ES-I3 (cell line): ENCODE measurements around the gene CTNNA2.

Source experiments
- H3K36me3 ChIP-seq: 2 replicates; pipeline ENCODE4 v1.6.1; 2013; ENCODE audit warnings: mild to moderate bottlenecking, low read length, control low read depth, moderate library complexity; ENCODE audit not compliant: insufficient read depth
- H3K4me1 ChIP-seq: 2 replicates; pipeline ENCODE4 v1.6.1; 2013; ENCODE audit warnings: mild to moderate bottlenecking, control low read depth, low read length; ENCODE audit not compliant: insufficient read depth
- H3K9ac ChIP-seq: 2 replicates; pipeline ENCODE4 v1.6.1; 2013; ENCODE audit warnings: low read depth, mild to moderate bottlenecking, low read length, moderate library complexity
- H3K9me3 ChIP-seq: 2 replicates; pipeline ENCODE4 v1.6.1; 2013; ENCODE audit warnings: mild to moderate bottlenecking, low read length, moderate library complexity; ENCODE audit not compliant: control insufficient read depth, insufficient read depth

CTNNA2 gene

DNA sequence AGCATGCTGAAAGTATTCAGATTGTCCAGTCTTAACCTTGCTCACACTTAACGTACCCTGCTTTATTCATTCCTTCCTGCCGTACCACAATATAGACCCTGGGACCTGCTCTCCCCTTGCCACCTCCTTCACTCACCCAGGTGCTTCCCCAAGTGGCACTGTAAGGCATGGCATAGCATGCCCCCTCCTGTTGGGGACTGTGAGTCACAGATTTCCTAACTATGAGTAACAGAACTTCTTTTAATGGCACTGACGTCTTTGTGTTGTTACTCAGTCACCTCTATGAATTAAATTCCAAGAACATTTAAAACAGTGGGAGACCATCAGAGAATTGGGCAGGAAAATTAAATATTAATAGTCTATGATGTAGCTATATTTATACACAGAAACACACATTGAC lies 117.2 kb downstream of the CTNNA2 start:
- H3K9ac ChIP-seq, result no peak overlapping the region
- H3K9me3 ChIP-seq, result no peaks in the 10 kb centered on the region; the same call in 1 of the 2 replicates
- peaks cover 4% of the 10 kb centered on the region for H3K4me1 ChIP-seq
- no peaks in the 10 kb centered on the region for H3K36me3 ChIP-seq

DNA sequence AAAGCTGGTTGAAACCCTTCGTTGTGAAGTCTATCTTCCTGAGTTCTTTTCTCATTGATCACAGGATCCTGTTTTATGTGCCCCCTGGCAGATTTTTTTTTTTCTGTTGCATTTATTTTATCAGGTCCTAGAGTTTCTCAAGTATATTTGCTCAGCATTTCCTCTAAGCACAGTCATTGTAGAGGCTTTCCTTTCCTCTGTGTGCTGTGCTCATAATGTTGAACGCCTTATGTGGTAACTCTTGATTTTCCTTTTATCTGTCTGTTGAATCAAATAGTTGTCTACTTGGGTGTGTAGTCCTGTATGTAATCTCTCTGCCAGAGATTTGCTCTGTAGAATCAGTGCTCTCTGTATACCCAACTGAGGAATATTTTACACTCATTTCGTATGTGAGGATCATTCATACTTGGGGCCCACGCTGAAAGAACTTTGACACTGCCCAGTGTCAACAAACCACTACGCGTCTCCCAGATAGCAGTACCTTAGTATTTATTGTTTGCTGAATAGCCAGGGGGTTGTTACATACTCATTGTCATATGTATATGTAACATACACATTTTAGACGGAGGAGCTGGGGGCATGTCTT lies 118.2 kb downstream of the CTNNA2 start:
- H3K9me3 ChIP-seq, result no peaks in the 10 kb centered on the region; the same call in 1 of the 2 replicates

DNA sequence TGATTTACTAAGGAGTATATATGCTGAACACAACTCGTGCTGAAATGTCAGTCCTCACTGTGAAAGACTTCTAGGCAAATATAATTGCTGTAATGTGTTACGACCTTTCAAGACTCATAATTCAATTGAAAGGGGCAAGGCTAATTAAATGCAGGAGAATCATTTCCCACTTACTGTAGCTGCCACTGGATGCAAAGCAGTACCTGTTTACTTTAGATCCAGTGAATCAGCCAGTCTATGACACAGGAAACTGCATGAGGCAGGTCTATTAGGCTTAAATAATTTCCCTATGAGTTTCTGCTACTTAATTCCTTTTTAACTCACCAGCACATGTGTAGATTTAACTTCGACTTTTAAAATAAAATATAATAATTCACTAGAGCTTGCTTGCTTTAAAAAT lies 125.6 kb downstream of the CTNNA2 start:
- H3K9me3 ChIP-seq, result no peaks in the 10 kb centered on the region

More for the DNA sequence above, 118.2 kb downstream of the CTNNA2 start:
- Histone ChIP-seq H3K9ac (no peak overlapping the region), H3K36me3 (no peaks in the 10 kb centered on the region), H3K4me1 (peaks cover 4% of the 10 kb centered on the region)

DNA sequence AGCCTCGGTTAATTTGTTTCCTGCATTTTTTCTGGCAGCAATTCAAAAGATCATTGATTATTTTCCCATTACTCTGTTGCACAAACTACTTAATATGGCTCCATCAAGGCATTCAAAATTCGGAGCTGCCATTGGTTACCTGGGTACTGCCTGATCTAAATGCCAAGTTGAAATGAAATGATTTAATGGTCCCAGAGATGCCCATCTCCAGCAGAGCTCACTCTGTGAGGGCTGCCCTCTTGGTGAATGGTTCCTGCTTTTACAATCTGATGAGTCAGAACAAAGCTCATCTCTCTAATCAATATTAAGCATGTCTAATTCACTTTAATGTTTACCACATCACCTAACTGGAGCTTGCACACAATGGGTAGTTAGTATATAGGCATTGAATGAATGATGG lies 126.1 kb downstream of the CTNNA2 start:
- no peaks in the 10 kb centered on the region for H3K9me3 ChIP-seq
- H3K4me1 ChIP-seq, result peaks cover 21% of the 10 kb centered on the region; the same call in 1 of the 2 replicates
- H3K36me3 ChIP-seq, result no peaks in the 10 kb centered on the region
- no peak overlapping the region for H3K9ac ChIP-seq

More for the DNA sequence above, 125.6 kb downstream of the CTNNA2 start:
- Histone ChIP-seq H3K36me3 (no peaks in the 10 kb centered on the region), H3K9ac (no peak overlapping the region), H3K4me1 (peaks cover 21% of the 10 kb centered on the region; the same call in 1 of the 2 replicates)

DNA sequence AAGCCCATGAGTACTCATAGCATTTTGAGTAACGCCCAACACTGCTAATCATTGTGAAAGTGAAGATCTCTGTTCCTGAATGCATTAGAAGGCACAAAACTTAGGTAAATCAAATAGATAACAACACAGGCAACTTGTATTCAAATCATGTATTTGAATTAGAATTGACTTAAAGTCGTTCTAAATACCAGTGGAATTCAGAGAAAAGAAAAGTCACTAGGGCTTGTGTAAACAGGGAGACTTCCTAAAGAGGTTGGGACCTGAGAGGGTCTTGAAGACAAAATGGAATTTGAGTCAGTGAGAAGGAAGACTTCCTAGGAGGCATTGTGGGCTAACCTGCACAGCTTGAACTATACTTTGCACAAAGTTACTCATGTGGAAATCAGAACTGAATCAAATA lies 127.2 kb downstream of the CTNNA2 start:
- Histone ChIP-seq H3K4me1 (peaks cover 21% of the 10 kb centered on the region; the same call in 1 of the 2 replicates), H3K9me3 (no peaks in the 10 kb centered on the region), H3K36me3 (no peaks in the 10 kb centered on the region), H3K9ac (no peak overlapping the region)

DNA sequence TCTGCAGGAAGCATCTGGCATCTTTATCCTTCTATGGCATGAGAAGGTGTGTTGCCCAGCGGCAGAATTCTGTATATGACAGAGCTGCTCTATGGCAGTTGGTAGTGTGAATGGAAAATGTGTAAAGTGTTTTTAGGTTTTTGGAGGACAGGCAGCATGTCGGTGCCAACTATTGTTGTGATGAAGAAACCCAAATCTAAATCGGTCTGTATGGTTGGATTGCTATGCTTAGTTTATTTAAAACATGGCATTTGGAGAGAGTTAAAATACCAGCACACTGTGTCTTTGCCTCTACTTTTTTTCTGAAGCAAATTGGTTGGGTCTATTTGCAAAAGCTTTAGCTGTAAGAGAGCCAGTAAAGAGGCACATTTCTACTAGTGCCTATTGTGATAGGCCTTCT lies 136.7 kb downstream of the CTNNA2 start:
- Histone ChIP-seq H3K9me3 (no peaks in the 10 kb centered on the region), H3K9ac (no peak overlapping the region), H3K4me1 (no peaks in the 10 kb centered on the region), H3K36me3 (no peaks in the 10 kb centered on the region)

DNA sequence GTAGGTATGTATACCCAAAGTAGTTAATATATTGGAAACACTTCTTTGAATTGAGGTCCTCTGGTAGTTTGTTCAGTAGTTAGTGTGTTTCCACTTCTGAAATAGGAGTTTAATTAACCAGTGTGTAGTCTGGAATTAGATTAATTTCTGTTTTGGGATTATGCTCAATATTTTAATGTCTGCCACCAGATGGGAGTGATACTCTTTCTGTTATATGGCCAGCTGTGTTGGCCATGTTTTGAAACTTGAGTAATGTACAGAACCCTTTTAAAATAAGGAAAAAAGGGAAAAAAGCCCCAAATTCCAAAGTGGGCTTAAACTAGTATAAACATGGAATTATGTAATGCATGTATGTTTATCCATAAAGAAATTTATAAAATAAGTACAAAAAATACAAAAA lies 147.7 kb downstream of the CTNNA2 start:
- H3K9ac ChIP-seq, result no peak overlapping the region
- H3K36me3 ChIP-seq, result no peaks in the 10 kb centered on the region
- no peaks in the 10 kb centered on the region for H3K4me1 ChIP-seq
- H3K9me3 ChIP-seq, result peaks cover 4% of the 10 kb centered on the region; the same call in 1 of the 2 replicates

DNA sequence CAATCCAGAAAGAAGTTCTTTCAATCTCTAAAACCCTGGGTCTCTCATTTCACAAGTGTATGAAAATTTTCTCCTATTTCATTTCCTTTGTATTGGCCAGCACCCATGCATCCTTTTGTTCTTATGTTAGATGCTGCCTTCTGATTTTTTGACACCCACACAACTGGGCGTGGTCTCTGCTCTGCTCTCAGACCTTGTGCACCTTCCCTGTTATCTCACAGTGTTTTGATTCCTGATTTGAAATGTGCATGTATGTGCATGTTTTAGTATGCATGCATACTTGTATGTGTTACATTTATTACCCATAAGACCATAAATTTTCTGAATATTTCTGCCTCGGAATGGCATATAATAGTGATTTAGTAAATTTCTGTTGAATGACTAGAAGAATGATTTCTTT lies 152.2 kb downstream of the CTNNA2 start:
- Histone ChIP-seq H3K9me3 (no peaks in the 10 kb centered on the region), H3K9ac (no peak overlapping the region), H3K4me1 (no peaks in the 10 kb centered on the region), H3K36me3 (no peaks in the 10 kb centered on the region)

DNA sequence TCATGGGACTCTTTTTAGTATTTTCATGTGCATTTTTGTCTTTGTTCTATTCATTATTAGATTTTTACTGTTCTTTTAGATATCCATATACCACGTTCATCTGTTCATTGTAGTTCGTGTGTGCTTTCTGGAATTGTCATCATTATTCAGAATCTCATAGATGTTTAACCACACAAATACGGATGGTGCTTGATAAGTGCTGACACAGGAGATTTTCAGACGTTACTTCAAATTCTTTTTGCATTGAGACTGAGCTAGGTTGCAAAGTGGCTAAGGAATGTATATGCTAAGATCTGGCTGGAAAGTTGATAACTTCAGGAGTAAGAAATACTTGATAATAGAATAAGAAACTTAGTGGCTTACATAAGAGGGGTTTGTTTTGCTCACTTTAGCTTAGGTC lies 153.6 kb downstream of the CTNNA2 start:
- Histone ChIP-seq H3K9ac (no peak overlapping the region), H3K36me3 (no peaks in the 10 kb centered on the region), H3K9me3 (no peaks in the 10 kb centered on the region), H3K4me1 (no peaks in the 10 kb centered on the region)

DNA sequence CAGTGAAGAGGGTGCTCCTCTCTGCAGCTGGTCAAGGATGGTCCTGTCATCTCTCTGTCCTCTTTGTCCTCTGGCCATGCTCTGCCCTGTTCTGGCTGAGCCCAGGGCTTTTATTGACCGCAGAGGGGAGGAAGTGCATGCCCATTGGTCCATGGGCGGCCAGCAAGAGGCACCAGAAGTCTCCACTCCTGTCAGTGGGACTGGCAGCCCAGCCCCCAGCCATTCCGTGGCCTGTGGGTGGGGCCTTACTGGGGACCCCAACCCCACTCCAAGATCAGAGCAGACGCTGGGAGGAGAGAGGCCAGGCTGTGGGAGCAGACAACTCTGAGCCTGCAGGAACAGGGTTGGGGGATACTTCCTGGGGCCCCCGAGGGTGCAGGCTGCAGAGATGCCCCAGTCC lies 156.9 kb downstream of the CTNNA2 start:
- H3K4me1 ChIP-seq, result no peaks in the 10 kb centered on the region
- H3K9ac ChIP-seq, result no peak overlapping the region
- no peaks in the 10 kb centered on the region for H3K36me3 ChIP-seq

DNA sequence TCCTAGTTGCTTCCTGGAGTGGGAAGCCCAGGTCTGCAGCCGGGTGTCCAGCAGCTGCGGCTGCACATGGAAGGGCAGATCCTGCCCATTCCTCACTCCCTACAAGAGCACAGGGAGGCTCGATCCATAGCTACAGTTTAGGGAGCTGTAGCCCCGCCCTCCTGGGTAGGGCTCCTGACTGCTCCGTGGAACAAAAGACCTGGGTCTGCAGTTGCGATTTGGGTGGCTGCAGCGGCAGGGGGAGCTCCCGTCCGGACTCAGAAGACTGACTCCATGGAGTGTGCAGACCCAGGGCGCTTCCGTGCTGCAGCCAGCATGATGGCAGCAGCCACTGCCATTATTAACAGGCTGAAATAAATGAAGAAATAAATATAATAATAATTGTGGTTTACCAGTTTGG lies 157.3 kb downstream of the CTNNA2 start:
- no peaks in the 10 kb centered on the region for H3K4me1 ChIP-seq
- H3K9ac ChIP-seq, result no peak overlapping the region
- H3K9me3 ChIP-seq, result no peaks in the 10 kb centered on the region
- no peaks in the 10 kb centered on the region for H3K36me3 ChIP-seq

More for the DNA sequence above, 156.9 kb downstream of the CTNNA2 start:
- H3K9me3 ChIP-seq, result no peaks in the 10 kb centered on the region

DNA sequence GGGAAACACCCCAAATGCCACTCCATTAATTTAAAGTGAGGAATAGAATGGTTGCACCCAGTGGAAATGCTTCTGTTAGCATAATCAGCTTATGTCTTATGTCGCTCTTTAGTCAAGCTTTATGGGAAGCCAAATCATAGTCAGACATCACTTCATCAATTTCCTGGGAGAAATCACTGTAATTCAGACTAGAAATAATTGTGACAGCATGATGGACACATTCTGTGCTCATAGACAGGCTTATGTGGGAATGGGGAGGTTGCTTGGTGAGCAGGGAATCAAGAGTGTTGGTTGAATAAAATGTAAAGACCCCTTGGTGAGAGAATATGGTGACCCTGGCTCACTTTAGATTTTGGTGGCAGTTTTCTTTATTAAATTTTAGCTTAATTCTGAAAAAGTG lies 174.0 kb downstream of the CTNNA2 start:
- no peaks in the 10 kb centered on the region for H3K9me3 ChIP-seq
- H3K9ac ChIP-seq, result no peak overlapping the region
- no peaks in the 10 kb centered on the region for H3K36me3 ChIP-seq
- no peaks in the 10 kb centered on the region for H3K4me1 ChIP-seq

DNA sequence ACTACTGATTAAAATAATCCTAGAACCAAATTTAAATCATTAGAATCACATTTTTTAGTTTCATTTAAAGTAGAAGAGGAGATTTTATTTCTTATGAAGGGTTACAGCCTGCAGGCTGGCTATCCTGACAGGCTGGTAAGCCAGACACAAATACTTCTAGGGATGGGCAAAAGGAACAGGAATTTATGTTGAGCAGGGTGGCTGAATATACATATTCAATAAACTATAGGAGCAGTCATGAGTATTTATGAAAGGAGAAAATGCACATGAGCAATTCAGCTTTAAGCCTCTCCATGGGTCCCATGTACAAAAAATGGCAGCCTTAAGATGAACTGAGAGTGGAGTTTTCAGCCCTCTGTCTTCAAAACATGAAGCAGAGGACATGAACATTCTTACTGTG lies 182.4 kb downstream of the CTNNA2 start:
- Histone ChIP-seq H3K4me1 (no peaks in the 10 kb centered on the region), H3K36me3 (no peaks in the 10 kb centered on the region), H3K9ac (no peak overlapping the region), H3K9me3 (no peaks in the 10 kb centered on the region)

DNA sequence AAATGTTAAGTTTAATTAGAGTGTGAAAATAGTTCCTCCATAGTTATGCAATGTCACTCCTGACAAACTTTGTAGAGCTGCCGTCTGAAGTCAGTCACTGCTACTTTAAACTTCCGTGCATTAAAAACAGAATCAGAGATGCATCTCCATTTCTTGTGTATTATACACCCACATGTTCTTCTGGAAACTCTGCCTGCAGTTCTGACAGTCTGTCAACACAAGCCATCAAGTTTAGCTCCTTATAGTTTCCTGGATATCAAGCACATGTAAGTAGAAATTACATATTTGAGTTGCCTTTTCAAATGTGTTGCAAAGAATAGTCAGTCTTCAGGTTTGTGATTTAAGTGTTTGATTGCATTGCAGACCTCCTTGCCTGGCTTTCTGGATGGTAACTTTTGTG lies 184.3 kb downstream of the CTNNA2 start:
- H3K9me3 ChIP-seq, result no peaks in the 10 kb centered on the region
- H3K36me3 ChIP-seq, result no peaks in the 10 kb centered on the region
- no peaks in the 10 kb centered on the region for H3K4me1 ChIP-seq
- no peak overlapping the region for H3K9ac ChIP-seq

DNA sequence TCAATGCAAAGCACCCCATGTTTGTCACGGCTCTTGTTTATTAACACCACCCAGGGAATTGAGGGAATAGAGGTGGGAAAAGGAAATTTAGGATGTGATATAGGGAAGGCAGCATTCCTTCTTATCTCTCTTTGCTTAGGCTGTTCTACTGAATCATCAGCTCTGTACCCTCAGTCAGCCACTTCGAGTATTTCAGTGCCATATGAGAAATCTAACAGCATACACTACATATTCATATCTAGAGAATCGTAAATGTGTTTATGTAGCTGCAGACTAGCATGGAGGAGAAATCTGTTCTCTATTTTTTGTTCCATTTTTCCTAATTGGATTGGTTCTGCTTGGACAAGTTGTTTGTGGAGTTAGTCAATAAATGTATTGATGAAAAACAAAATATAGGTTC lies 187.8 kb downstream of the CTNNA2 start:
- no peak overlapping the region for H3K9ac ChIP-seq
- peaks cover 4% of the 10 kb centered on the region; the same call in 1 of the 2 replicates for H3K4me1 ChIP-seq
- H3K9me3 ChIP-seq, result no peaks in the 10 kb centered on the region
- no peaks in the 10 kb centered on the region for H3K36me3 ChIP-seq
